CD14-positive monocyte (primary cell): ENCODE measurements around the gene MED12L. TPM values are rescaled to one million over a fixed set of nuclear protein-coding genes. Genes with fewer than 3 reads are reported as not detected.

Source experiments
- DNase-seq, 3 donors: peaks; one replicate each; pipeline ENCODE4 v3.0.0-alpha.2; 2011 to 2022
- H2AFZ ChIP-seq: 2 replicates; pipeline ENCODE4 v1.6.0; 2012; ENCODE audit warnings: mild to moderate bottlenecking, low read depth, low read length, inconsistent platforms; ENCODE audit not compliant: insufficient read depth, poor library complexity, severe bottlenecking
- H3K27ac ChIP-seq, 2 donors: 1 replicate in 1 of 2; 2 replicates in 1 of 2; pipeline ENCODE4 v1.5.1; 2012 to 2013; ENCODE audit warnings: low read length in 2 of 2, control low read depth in 1 of 2, inconsistent platforms in 1 of 2, low read depth in 1 of 2, mild to moderate bottlenecking in 1 of 2
- H3K27me3 ChIP-seq, 2 donors: one replicate each; pipeline versions ENCODE4 v1.6.0 to v1.6.1; 2011 to 2013; ENCODE audit warnings: low read length in 2 of 2; ENCODE audit not compliant: control insufficient read depth in 2 of 2, insufficient read depth in 2 of 2
- H3K36me3 ChIP-seq, 2 donors: replicated peaks in 1 of 2; 1 replicate in 1 of 2; 2 replicates in 1 of 2; pipeline versions ENCODE4 v1.5.1 to v1.6.1; 2012 to 2013; ENCODE audit warnings: low read length in 2 of 2, control low read depth in 1 of 2, inconsistent platforms in 1 of 2, mild to moderate bottlenecking in 1 of 2; ENCODE audit not compliant: insufficient read depth in 2 of 2, control insufficient read depth in 1 of 2
- H3K4me1 ChIP-seq, 2 donors: 1 replicate in 1 of 2; 2 replicates in 1 of 2; pipeline versions ENCODE4 v1.5.1 to v1.6.1; 2012 to 2013; ENCODE audit warnings: low read length in 2 of 2, control low read depth in 1 of 2, inconsistent platforms in 1 of 2, mild to moderate bottlenecking in 1 of 2, moderate library complexity in 1 of 2; ENCODE audit not compliant: insufficient read depth in 2 of 2, control insufficient read depth in 1 of 2
- H3K4me2 ChIP-seq: replicated peaks from 2 replicates; pipeline ENCODE3; 2012; ENCODE audit warnings: low read length, moderate library complexity, mild to moderate bottlenecking; ENCODE audit not compliant: poor library complexity, severe bottlenecking; ENCODE audit errors: extremely low read depth
- H3K4me3 ChIP-seq, 3 experiments: fragments of 200-600 bp in 1 of 3; sonication (generic) in 1 of 3; replicated peaks in 1 of 3; 1 replicate in 2 of 3; 2 replicates in 1 of 3; pipeline ENCODE4 v1.5.1; 2011 to 2013; ENCODE audit warnings: low read length in 3 of 3, mild to moderate bottlenecking in 3 of 3, control low read depth in 2 of 3, low read depth in 2 of 3, inconsistent platforms in 1 of 3, moderate library complexity in 1 of 3
- H3K79me2 ChIP-seq: 2 replicates; pipeline ENCODE4 v1.6.0; 2012; ENCODE audit warnings: mild to moderate bottlenecking, control low read depth, inconsistent platforms, low read length, moderate library complexity; ENCODE audit not compliant: insufficient read depth
- H3K9ac ChIP-seq: 2 replicates; pipeline ENCODE4 v1.6.0; 2017; ENCODE audit warnings: low read length, mild to moderate bottlenecking; ENCODE audit not compliant: insufficient read depth, poor library complexity, severe bottlenecking
- H3K9me3 ChIP-seq, 2 donors: replicated peaks in 1 of 2; 1 replicate in 1 of 2; 2 replicates in 1 of 2; pipeline versions ENCODE4 v1.5.1 to v1.6.1; 2012 to 2013; ENCODE audit warnings: low read length in 2 of 2, control low read depth in 1 of 2; ENCODE audit not compliant: control insufficient read depth in 1 of 2, insufficient read depth in 1 of 2
- H4K20me1 ChIP-seq: 2 replicates; pipeline ENCODE4 v1.6.0; 2012; ENCODE audit warnings: mild to moderate bottlenecking, low read length, control low read depth, moderate library complexity; ENCODE audit not compliant: insufficient read depth
- H3K27ac Mint-ChIP-seq, 7 donors: one replicate each; pipeline ENCODE4 v1.8.0; 2020; ENCODE audit warnings: mild to moderate bottlenecking in 7 of 7, mixed read lengths in 7 of 7, moderate library complexity in 6 of 7, inconsistent platforms in 2 of 7
- H3K27me3 Mint-ChIP-seq, 3 donors: one replicate each; pipeline ENCODE4 v1.8.0; 2021 to 2022; ENCODE audit warnings: low read depth in 3 of 3, mild to moderate bottlenecking in 3 of 3, mixed read lengths in 3 of 3, moderate library complexity in 3 of 3, inconsistent platforms in 1 of 3
- H3K36me3 Mint-ChIP-seq, 2 donors: one replicate each; pipeline ENCODE4 v1.8.0; 2020; ENCODE audit warnings: mixed read lengths in 2 of 2, inconsistent platforms in 1 of 2, mild to moderate bottlenecking in 1 of 2
- H3K4me1 Mint-ChIP-seq: one replicate; pipeline ENCODE4 v1.8.0; 2020; ENCODE audit warnings: mild to moderate bottlenecking, mixed read lengths
- H3K4me3 Mint-ChIP-seq, 2 donors: one replicate each; pipeline ENCODE4 v1.8.0; 2020; ENCODE audit warnings: mild to moderate bottlenecking in 2 of 2, mixed read lengths in 2 of 2, moderate library complexity in 1 of 2
- H3K9me3 Mint-ChIP-seq, 7 donors: one replicate each; pipeline ENCODE4 v1.8.0; 2020 to 2022; ENCODE audit warnings: mixed read lengths in 7 of 7, mild to moderate bottlenecking in 6 of 7, moderate library complexity in 6 of 7, inconsistent platforms in 2 of 7
- CTCF ChIP-seq: fragments of 200-600 bp; IDR thresholded peaks from one replicate; pipeline ENCODE4 v1.8.0; 2022; ENCODE audit warnings: antibody characterized with exemption, mild to moderate bottlenecking
- WGBS: methylation state at CpG from one replicate; pipeline ENCODE4 v1.1.5; 2013; ENCODE audit warnings: missing lambda C conversion rate; ENCODE audit not compliant: insufficient coverage; 5-methylcytosine and 5-hydroxymethylcytosine counted together
- intact Hi-C, 2 donors: fragments of 100-400 bp; cut with micrococcal nuclease; formaldehyde crosslinking; loops; one replicate each; pipeline versions ENCODE4 v1.15.0 to v1.15.1; 2023
- polyA plus RNA-seq, 3 donors: library from polyadenylated mRNA; depleted of rRNA in 1 of 3; unstranded in 2 of 3; stranded (reverse) in 1 of 3; fragments of 300-500 nt in 2 of 3; fragments of >200 nt in 1 of 3; fragmentation: Illumina TruSeq in 2 of 3; gene quantifications; 1 replicate in 2 of 3; 2 replicates in 1 of 3; pipeline ENCODE4 v1.2.3, GENCODE V29; 2012 to 2021

MED12L gene
- polyA plus RNA-seq, 3 donors: 0.12 to 0.29 TPM; not detected in 1

DNA sequence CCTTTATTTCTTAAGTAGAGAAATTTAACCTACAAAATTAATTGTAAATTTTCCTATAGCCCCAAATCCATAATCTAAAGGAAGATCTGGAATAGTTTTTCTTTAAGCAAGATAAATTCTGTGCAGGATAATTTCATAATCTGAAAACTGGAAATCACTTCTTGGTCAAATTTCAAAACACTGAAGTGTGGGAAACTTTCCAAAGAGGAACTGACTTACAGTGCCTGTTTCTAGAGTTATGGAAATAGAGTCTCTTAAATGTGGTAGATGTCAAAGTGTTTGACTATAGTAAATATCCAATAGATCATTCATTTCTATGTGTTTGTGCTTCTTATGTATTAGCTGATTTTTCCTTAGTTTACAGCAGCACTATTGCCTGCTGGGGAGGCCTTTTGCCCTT is 245.4 kb downstream of the MED12L start:
- Histone ChIP-seq H3K9ac (peak overlapping the region; percentile 11), H2AFZ (peak overlapping the region; percentile 33), H3K27me3 (no peaks in the 10 kb centered on the region), H3K27ac (peak overlapping the region; percentile 73 to 87), H4K20me1 (peaks cover 24% of the 10 kb centered on the region), H3K4me1 (peaks cover 42 to 57% of the 10 kb centered on the region in 2 donors), H3K36me3 (peaks cover 0 to 13% of the 10 kb centered on the region in 2 donors), H3K9me3 (no peaks in the 10 kb centered on the region), H3K4me2 (peak overlapping the region; percentile 95), H3K4me3 (peak overlapping the region; percentile 12 to 99 (median 83)), H3K79me2 (peaks cover 43% of the 10 kb centered on the region)
- no peak for TF ChIP-seq CTCF
- intact Hi-C loops: no loop called here
- DNase-seq: peak; percentile 41 to 86 (median 79)
- Mint-ChIP-seq H3K27me3 (no peaks in the 10 kb centered on the region), H3K9me3 (no peaks in the 10 kb centered on the region), H3K4me3 (peak overlapping the region; percentile 42 to 43), H3K36me3 (peaks cover 14 to 23% of the 10 kb centered on the region in 2 donors), H3K27ac (peak overlapping the region; percentile 89 to 96 (median 94)), H3K4me1 (peaks cover 49% of the 10 kb centered on the region)

DNA sequence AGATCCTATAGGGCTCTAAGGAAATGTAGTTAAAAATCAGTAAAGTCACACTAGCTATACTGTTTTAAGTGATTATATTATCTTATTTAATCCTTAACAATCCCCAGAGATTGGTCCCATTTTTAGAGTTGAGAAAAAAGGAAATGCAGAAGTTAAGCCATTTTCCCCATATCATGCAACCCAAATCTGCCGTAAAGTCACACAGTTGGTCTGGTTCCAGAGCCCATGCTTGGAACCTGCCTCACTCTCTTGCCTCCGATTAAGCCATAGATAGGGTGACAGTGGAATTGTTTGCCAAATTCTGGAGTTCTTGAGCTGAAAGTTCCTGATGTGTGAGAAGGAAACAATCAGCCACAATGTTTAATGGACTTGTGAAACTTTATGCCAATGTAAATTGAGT is 246.2 kb downstream of the MED12L start:
- Mint-ChIP-seq H3K4me1 (peaks cover 41% of the 10 kb centered on the region), H3K4me3 (peak overlapping the region in 1 of 2 donors; percentile 51), H3K27me3 (no peaks in the 10 kb centered on the region), H3K36me3 (peaks cover 7 to 15% of the 10 kb centered on the region in 2 donors), H3K27ac (peak overlapping the region; percentile 89 to 96 (median 92)), H3K9me3 (no peaks in the 10 kb centered on the region)
- Histone ChIP-seq H2AFZ (no peak overlapping the region), H3K4me1 (peaks cover 34 to 49% of the 10 kb centered on the region in 2 donors), H3K4me3 (peak overlapping the region in 1 of 3 experiments; percentile 83), H3K36me3 (peaks cover 0 to 8% of the 10 kb centered on the region in 2 donors), H4K20me1 (peaks cover 16% of the 10 kb centered on the region), H3K79me2 (peaks cover 35% of the 10 kb centered on the region), H3K4me2 (peak overlapping the region; percentile 95), H3K9ac (no peak overlapping the region), H3K27ac (peak overlapping the region; percentile 73 to 87), H3K27me3 (no peaks in the 10 kb centered on the region), H3K9me3 (no peaks in the 10 kb centered on the region)
- 43% methylated on average over 1 of the region's 2 CpGs for WGBS
- no peak for TF ChIP-seq CTCF
- DNase-seq: peak in 2 of 3 donors; percentile 67 to 69
- intact Hi-C loops: no loop called here
